Upper lobe of left lung (tissue), 4 donors: Measurements from ENCODE around the gene CAPN10.

Experiments used
- POLR2AphosphoS5 ChIP-seq, 2 donors: sonication (generic); formaldehyde crosslinking; IDR thresholded peaks; one replicate each; pipeline ENCODE4 v1.5.1; 2017; ENCODE audit warnings: antibody characterized with exemption in 2 of 2
- TF ChIP-seq, protein P1 (sequence below), 6 experiments: fragments of 450-650 bp in 4 of 6; fragments of 200-600 bp in 2 of 6; sonication (generic) in 2 of 6; IDR thresholded peaks; one replicate each; pipeline ENCODE4 v1.5.1; 2016 to 2019; ENCODE audit warnings: antibody characterized with exemption in 6 of 6

DNA sequence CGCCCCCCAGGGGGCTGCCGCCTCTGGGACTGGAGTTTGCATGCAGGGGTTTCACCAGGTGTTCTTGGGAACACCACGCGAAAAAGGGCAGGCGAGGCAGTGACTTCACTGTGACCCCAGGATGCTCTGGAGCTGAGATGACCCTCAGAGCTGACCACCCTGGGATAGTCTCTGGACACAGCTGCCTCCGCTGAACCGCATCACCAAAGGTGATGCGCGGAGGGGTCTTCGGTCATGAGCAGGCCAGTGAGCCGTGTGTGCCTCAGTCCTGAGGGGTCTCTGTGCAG lies 56.2 kb downstream of the CAPN10 start:
- TF ChIP-seq, protein P1, sequence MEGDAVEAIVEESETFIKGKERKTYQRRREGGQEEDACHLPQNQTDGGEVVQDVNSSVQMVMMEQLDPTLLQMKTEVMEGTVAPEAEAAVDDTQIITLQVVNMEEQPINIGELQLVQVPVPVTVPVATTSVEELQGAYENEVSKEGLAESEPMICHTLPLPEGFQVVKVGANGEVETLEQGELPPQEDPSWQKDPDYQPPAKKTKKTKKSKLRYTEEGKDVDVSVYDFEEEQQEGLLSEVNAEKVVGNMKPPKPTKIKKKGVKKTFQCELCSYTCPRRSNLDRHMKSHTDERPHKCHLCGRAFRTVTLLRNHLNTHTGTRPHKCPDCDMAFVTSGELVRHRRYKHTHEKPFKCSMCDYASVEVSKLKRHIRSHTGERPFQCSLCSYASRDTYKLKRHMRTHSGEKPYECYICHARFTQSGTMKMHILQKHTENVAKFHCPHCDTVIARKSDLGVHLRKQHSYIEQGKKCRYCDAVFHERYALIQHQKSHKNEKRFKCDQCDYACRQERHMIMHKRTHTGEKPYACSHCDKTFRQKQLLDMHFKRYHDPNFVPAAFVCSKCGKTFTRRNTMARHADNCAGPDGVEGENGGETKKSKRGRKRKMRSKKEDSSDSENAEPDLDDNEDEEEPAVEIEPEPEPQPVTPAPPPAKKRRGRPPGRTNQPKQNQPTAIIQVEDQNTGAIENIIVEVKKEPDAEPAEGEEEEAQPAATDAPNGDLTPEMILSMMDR (IDR thresholded peaks at IDR 0.05), result no peak
- no peak for TF ChIP-seq POLR2AphosphoS5 (IDR thresholded peaks at IDR 0.05)
